ENCODE measurements around the gene MICU1. TPM values are rescaled to one million over a fixed set of nuclear protein-coding genes. Genes with fewer than 3 reads are reported as not detected.
A peak's percentile ranks its signal among the peaks of the same experiment; 100 is the strongest.
"Not testable (repeated sequence)": the region's sequence is repeated elsewhere in the genome, so short reads cannot be mapped to it uniquely, and the experiment has no call there.

The MICU1 gene
- polyA plus RNA-seq, 1 donor, result 54.6 TPM

DNA sequence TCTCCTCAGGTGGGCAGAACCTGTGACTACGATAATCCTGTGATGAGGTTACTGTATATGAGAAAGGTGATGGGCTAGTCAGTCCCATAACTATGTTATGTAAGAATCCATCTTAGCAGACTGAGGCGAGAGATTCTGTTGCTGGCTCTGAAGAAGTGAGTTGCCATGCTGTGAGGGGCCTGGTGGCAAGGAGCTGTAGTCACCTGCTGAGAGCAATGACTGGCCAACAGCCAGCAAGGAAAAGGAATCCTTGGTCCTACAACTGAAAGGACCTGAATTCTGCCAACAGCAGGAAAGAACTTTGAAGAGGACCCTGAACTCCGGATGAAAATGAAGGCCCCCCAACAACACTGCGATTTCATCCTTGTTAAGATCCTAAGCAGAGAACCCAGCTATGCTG, 240.2 kb downstream of the MICU1 start:
- Histone ChIP-seq H3K9me3 (ENCODE audit: control insufficient read depth, low read depth, low read length) (no peaks in the 10 kb centered on the region), H3K27me3 (ENCODE audit: control insufficient read depth, insufficient read depth, low read length) (no peaks in the 10 kb centered on the region), H3K27ac (ENCODE audit: low read length) (no peak overlapping the region), H3K4me3 (ENCODE audit: low read length) (no peak overlapping the region), H3K36me3 (ENCODE audit: control insufficient read depth, insufficient read depth, low read length) (no peaks in the 10 kb centered on the region), H3K4me1 (ENCODE audit: control insufficient read depth, insufficient read depth, low read length) (no peaks in the 10 kb centered on the region)
- WGBS (ENCODE audit: insufficient coverage, low lambda C conversion rate), result no CpG with 5 or more reads among the region's 4 CpGs
- DNase-seq, result no peak

DNA sequence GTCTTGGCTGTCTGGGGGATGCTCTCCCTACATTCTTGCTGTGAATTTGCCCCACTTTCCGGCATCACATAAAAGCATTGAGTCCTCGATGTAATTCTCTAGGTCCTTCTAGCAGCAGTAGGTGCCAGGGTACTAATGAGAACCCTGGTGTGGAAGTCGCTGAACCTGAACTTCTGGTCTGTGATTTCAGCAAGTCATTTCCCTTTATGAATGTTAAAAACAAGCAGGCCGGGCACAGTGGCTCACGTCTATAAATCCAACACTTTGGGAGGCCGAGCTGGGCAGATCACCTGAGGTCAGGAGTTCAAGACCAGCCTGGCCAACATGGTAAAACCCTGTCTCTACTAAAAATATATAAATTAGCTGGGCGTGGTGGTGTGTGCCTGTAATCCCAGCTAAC, 240.9 kb downstream of the MICU1 start:
- H3K27me3 ChIP-seq (ENCODE audit: control insufficient read depth, insufficient read depth, low read length); H3K27ac ChIP-seq (ENCODE audit: low read length): not testable (repeated sequence)
- 40% methylated on average over 1 of the region's 7 CpGs for WGBS (ENCODE audit: insufficient coverage, low lambda C conversion rate)

DNA sequence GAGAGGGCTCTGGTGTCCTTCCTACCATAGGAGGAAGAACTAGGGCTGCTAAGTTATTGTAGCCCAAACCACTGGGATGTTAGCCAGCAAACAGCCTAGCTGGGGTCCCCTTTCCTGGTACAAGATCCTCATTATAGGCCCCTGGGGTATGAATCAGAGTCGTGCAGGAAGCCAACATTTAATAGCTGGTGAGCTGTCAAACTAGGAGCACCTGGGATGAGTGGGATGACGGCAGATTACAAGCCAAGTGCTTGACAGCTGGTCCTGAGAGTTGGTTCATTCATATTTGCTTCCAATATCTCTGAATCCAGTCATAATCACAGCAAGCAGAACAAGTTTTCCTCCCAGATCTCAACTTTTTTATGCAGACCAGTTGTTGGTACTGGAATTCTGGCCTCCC, 246.1 kb downstream of the MICU1 start:
- H3K9me3 ChIP-seq (ENCODE audit: control insufficient read depth, low read depth, low read length), result no peaks in the 10 kb centered on the region
- WGBS (ENCODE audit: insufficient coverage, low lambda C conversion rate), result no CpG with 5 or more reads among the region's 2 CpGs
- DNase-seq, result no peak
- H3K27ac ChIP-seq (ENCODE audit: low read length), result no peak overlapping the region
- H3K4me3 ChIP-seq (ENCODE audit: low read length), result no peak overlapping the region
- H3K27me3 ChIP-seq (ENCODE audit: control insufficient read depth, insufficient read depth, low read length), result no peaks in the 10 kb centered on the region
- no peaks in the 10 kb centered on the region for H3K36me3 ChIP-seq (ENCODE audit: control insufficient read depth, insufficient read depth, low read length)
- no peaks in the 10 kb centered on the region for H3K4me1 ChIP-seq (ENCODE audit: control insufficient read depth, insufficient read depth, low read length)

More for the DNA sequence above, 240.9 kb downstream of the MICU1 start:
- not testable (repeated sequence) for H3K4me1 ChIP-seq (ENCODE audit: control insufficient read depth, insufficient read depth, low read length); H3K4me3 ChIP-seq (ENCODE audit: low read length); H3K9me3 ChIP-seq (ENCODE audit: control insufficient read depth, low read depth, low read length); DNase-seq; H3K36me3 ChIP-seq (ENCODE audit: control insufficient read depth, insufficient read depth, low read length)

DNA sequence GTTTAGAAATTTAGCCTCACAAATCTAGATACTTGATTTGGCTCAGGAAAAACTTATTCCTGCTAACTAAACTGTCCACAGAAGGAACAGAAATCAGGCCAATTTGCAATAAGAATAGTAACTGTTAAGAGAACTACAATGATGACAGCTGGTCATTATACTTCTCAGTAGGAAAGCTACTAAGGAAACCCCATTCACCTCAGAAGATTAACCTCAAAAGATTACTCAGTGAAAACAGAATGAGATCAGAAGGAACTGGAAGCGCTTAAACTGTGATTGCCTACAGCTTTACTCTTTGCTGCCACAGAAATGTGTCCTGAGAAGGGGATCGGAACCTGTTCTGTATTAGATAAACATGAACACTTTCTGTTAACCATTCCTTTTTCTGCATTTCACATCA, 246.8 kb downstream of the MICU1 start:
- H3K4me1 ChIP-seq (ENCODE audit: control insufficient read depth, insufficient read depth, low read length), result no peaks in the 10 kb centered on the region
- H3K9me3 ChIP-seq (ENCODE audit: control insufficient read depth, low read depth, low read length), result no peaks in the 10 kb centered on the region
- 100% methylated on average over 1 of the region's 2 CpGs for WGBS (ENCODE audit: insufficient coverage, low lambda C conversion rate)
- H3K27ac ChIP-seq (ENCODE audit: low read length), result no peak overlapping the region
- no peak overlapping the region for H3K4me3 ChIP-seq (ENCODE audit: low read length)
- H3K36me3 ChIP-seq (ENCODE audit: control insufficient read depth, insufficient read depth, low read length), result peaks cover 4% of the 10 kb centered on the region
- no peak for DNase-seq
- H3K27me3 ChIP-seq (ENCODE audit: control insufficient read depth, insufficient read depth, low read length), result no peaks in the 10 kb centered on the region

DNA sequence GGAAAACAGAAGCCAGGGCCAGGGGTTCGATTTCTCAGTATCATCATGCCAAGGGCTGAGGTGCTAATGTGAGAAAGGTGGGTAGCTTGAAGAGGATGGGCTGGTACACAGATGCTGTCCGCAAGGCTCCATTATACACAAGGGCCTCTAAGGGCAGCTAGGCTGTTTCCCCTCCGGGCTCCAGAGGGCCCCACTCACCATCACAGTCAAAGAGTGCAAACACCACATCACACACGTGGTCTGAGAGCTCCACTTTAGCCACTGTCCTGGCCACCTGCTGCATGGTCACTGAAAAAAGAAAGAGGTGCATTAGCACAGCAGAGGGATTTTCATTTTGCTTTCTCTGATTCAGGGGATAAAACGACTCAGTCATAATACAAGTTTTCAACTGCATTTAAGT, 250.3 kb downstream of the MICU1 start:
- Histone ChIP-seq H3K27me3 (ENCODE audit: control insufficient read depth, insufficient read depth, low read length) (no peaks in the 10 kb centered on the region), H3K36me3 (ENCODE audit: control insufficient read depth, insufficient read depth, low read length) (peaks cover 17% of the 10 kb centered on the region), H3K4me1 (ENCODE audit: control insufficient read depth, insufficient read depth, low read length) (no peaks in the 10 kb centered on the region)

DNA sequence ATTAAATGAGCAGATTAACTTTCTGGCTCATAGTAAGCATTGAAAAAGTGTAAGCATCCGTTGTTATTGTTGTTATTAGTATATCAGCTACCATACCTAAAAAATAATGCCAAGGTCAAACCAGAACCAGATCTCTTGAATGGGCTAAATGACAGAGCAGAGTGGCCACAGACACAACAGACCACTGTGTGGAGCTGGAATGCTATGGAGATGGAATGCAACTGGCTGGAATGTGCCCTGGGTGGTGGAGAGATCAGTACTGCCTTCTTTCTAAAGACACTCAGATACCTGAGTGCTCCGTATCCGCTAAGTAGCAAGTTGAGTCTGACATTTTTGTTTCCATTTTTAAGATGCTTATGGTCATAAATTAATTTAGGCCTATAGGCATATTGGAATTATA, 250.7 kb downstream of the MICU1 start:
- H3K27ac ChIP-seq (ENCODE audit: low read length), result no peak overlapping the region
- no peaks in the 10 kb centered on the region for H3K9me3 ChIP-seq (ENCODE audit: control insufficient read depth, low read depth, low read length)
- H3K4me3 ChIP-seq (ENCODE audit: low read length), result no peak overlapping the region
- DNase-seq, result no peak
- no peaks in the 10 kb centered on the region for H3K27me3 ChIP-seq (ENCODE audit: control insufficient read depth, insufficient read depth, low read length)
- no peaks in the 10 kb centered on the region for H3K4me1 ChIP-seq (ENCODE audit: control insufficient read depth, insufficient read depth, low read length)
- WGBS (ENCODE audit: insufficient coverage, low lambda C conversion rate), result 100% methylated on average over 1 of the region's 3 CpGs
- peaks cover 18% of the 10 kb centered on the region for H3K36me3 ChIP-seq (ENCODE audit: control insufficient read depth, insufficient read depth, low read length)

More for the DNA sequence above, 250.3 kb downstream of the MICU1 start:
- H3K27ac ChIP-seq (ENCODE audit: low read length), result no peak overlapping the region
- no CpG with 5 or more reads among the region's 5 CpGs for WGBS (ENCODE audit: insufficient coverage, low lambda C conversion rate)
- no peak for DNase-seq
- no peak overlapping the region for H3K4me3 ChIP-seq (ENCODE audit: low read length)
- H3K9me3 ChIP-seq (ENCODE audit: control insufficient read depth, low read depth, low read length), result no peaks in the 10 kb centered on the region

DNA sequence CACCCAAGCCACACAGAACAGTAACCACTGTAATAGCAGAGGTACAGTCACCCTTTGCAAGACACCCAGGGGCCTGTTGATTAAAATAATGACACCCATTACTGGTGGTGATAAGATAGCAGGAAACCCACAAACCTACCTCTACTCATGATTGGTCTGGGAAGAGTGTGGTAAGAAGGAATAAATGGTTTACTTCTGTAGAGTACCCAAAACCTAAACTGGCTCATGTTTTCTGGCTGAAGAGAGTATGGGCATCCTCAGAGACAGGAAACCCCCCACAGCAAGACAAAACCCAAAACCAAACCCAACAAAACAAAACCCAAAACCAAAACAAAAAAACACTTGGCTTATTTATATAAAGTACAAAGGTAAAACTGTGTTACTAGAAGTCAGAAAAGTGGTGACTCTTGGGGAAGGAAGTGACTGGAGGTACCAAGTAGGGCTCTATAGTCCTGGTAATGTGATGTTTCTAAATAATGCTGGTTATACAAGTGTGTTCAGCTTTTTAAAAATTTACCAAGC, 255.6 kb downstream of the MICU1 start:
- no peaks in the 10 kb centered on the region for H3K9me3 ChIP-seq (ENCODE audit: control insufficient read depth, low read depth, low read length)
- DNase-seq, result no peak
- no peak overlapping the region for H3K27ac ChIP-seq (ENCODE audit: low read length)
- no peaks in the 10 kb centered on the region for H3K27me3 ChIP-seq (ENCODE audit: control insufficient read depth, insufficient read depth, low read length)
- no peak overlapping the region for H3K4me3 ChIP-seq (ENCODE audit: low read length)
- H3K36me3 ChIP-seq (ENCODE audit: control insufficient read depth, insufficient read depth, low read length), result peaks cover 55% of the 10 kb centered on the region
- no peaks in the 10 kb centered on the region for H3K4me1 ChIP-seq (ENCODE audit: control insufficient read depth, insufficient read depth, low read length)

DNA sequence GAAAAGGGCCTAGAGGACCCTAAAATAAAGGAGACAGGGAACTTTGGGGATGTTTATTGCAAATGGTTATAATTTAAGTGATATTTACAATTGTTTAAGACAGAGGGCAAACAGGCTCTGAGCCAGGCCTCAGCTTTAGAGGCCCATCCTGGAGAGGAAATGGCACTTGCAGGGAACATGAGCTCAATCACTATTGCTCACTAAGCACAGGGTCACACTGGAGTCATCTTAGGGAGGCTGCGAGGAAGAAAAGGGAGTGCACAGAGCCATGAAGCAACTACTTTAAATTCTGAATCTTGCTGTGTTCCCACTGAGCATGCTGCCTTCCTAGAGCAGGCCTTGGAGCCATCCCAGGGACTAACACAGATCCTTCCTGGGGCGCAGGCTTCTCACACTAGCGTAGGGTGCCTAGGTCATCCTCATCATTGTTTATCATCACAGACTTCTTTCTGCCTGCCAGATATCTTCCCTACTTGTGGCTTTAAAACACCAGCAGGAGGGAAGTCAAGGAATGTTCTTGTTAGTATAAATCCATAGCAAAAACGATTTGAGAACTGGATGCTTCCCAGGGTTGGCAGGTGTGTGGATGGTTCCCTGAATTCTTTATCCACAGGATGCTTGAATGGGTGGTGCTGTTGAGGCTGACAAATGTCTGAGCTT, 258.4 kb downstream of the MICU1 start:
- Histone ChIP-seq H3K36me3 (ENCODE audit: control insufficient read depth, insufficient read depth, low read length) (peaks cover 50% of the 10 kb centered on the region), H3K9me3 (ENCODE audit: control insufficient read depth, low read depth, low read length) (no peaks in the 10 kb centered on the region), H3K27ac (ENCODE audit: low read length) (no peak overlapping the region), H3K4me1 (ENCODE audit: control insufficient read depth, insufficient read depth, low read length) (peaks cover 7% of the 10 kb centered on the region), H3K27me3 (ENCODE audit: control insufficient read depth, insufficient read depth, low read length) (no peaks in the 10 kb centered on the region), H3K4me3 (ENCODE audit: low read length) (no peak overlapping the region)
- DNase-seq, result no peak
- WGBS (ENCODE audit: insufficient coverage, low lambda C conversion rate), result no CpG with 5 or more reads among the region's 4 CpGs

DNA sequence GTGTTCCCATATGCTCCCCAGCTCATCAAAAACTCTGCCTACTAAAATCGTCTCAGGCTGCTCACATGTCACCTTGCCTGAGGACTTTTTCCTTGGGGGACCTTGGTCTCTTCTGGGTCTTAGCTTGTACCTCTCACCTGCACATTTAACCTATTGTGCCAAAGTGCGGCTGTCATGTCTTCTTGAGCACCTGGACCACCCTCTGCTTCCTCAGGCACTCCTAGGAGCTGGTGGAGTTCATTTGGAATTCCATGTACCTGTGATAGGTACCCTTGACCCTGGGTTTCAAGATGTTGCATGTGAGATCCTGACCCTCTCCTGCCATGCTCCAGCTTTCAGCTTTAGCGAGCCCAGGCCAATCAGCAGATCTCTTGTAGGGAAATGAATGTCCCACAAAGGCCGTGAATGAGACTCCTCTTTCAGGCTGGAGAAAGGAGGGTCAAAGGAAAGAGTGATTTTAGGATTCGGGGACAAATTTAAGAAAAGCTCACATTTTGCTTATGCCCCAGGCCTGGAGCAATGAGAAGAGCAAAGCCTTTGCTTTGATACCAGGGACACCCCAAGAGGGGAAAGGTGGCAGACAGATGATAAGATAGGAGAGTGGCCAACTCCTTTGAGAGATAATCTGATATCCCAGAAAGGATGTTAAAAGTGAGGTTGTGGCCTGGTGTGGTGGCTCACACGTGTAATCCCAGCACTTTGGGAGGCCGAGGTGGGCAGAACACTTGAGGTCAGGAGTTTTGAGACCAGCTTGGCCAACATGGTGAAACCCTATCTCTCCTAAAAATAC, 260.6 kb downstream of the MICU1 start:
- Histone ChIP-seq H3K27ac (ENCODE audit: low read length) (no peak overlapping the region), H3K4me1 (ENCODE audit: control insufficient read depth, insufficient read depth, low read length) (peaks cover 7% of the 10 kb centered on the region), H3K9me3 (ENCODE audit: control insufficient read depth, low read depth, low read length) (no peaks in the 10 kb centered on the region), H3K27me3 (ENCODE audit: control insufficient read depth, insufficient read depth, low read length) (no peaks in the 10 kb centered on the region), H3K4me3 (ENCODE audit: low read length) (no peak overlapping the region), H3K36me3 (ENCODE audit: control insufficient read depth, insufficient read depth, low read length) (peaks cover 41% of the 10 kb centered on the region)
- DNase-seq, result no peak
- WGBS (ENCODE audit: insufficient coverage, low lambda C conversion rate), result 100% methylated on average over 1 of the region's 7 CpGs

DNA sequence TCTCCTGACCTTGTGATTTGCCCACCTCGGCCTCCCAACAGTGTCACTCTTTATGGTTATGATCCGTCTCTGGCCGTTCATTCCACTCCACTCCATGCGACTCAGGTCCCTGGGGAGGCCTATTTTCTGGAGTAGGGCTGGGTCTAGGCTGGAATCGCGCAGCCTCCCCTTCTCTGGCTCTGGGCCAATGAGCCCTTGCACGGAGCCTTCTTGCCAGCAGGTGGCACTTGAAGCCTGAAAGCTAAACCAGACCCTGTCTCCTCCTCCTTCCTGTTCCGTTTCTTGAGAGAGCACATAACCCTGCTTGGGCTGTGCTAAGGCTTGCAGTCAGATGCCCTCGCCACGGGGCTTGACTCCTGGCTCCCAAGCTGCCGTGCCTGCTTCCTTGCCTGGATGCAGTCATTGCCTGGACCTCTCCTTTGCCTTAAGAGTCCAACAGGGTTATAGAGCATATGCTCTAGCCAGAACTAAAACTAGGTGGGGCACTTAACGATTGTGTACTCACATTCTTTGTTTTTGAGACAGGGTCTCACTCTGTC, 261.6 kb downstream of the MICU1 start:
- Histone ChIP-seq H3K27ac (ENCODE audit: low read length) (no peak overlapping the region), H3K4me3 (ENCODE audit: low read length) (no peak overlapping the region), H3K4me1 (ENCODE audit: control insufficient read depth, insufficient read depth, low read length) (peaks cover 7% of the 10 kb centered on the region), H3K27me3 (ENCODE audit: control insufficient read depth, insufficient read depth, low read length) (no peaks in the 10 kb centered on the region), H3K36me3 (ENCODE audit: control insufficient read depth, insufficient read depth, low read length) (peaks cover 37% of the 10 kb centered on the region), H3K9me3 (ENCODE audit: control insufficient read depth, low read depth, low read length) (no peaks in the 10 kb centered on the region)
- DNase-seq, result peak; percentile 78 to 83
- no CpG with 5 or more reads among the region's 12 CpGs for WGBS (ENCODE audit: insufficient coverage, low lambda C conversion rate)

Data from large intestine (tissue), 3 donors.